H1 (cell line): Measurements from ENCODE around the gene EPM2A. TPM values are rescaled to one million over a fixed set of nuclear protein-coding genes. Genes with fewer than 3 reads are reported as not detected.

Experiments
- HDAC2 ChIP-seq, 2 experiments: fragments of 300-600 bp in 1 of 2; sonication (generic) in 1 of 2; IDR thresholded peaks; 2 replicates each; pipeline ENCODE4 v1.6.1; 2011 to 2012; ENCODE audit warnings: low read depth in 2 of 2, low read length in 2 of 2, mild to moderate bottlenecking in 2 of 2, moderate library complexity in 2 of 2, borderline replicate concordance in 1 of 2, inconsistent platforms in 1 of 2
- JUND ChIP-seq: IDR thresholded peaks from 2 replicates; pipeline ENCODE4 v1.6.1; 2011; ENCODE audit warnings: mild to moderate bottlenecking, improper control_type of control experiment, low read length
- MAFK ChIP-seq: IDR thresholded peaks from 2 replicates; pipeline ENCODE4 v1.6.1; 2012; ENCODE audit warnings: low read depth, mild to moderate bottlenecking, improper control_type of control experiment, low read length
- RBBP5 ChIP-seq: IDR thresholded peaks from 2 replicates; pipeline ENCODE4 v1.7.1; 2012; ENCODE audit warnings: low read depth, mild to moderate bottlenecking, inconsistent platforms, low read length, moderate library complexity, borderline replicate concordance
- RNF2 ChIP-seq: fragments of 200-900, 300-1000 bp; sonication (generic); IDR thresholded peaks from 2 replicates; pipeline ENCODE4 v1.7.1; 2016; ENCODE audit warnings: borderline replicate concordance, low read depth, mild to moderate bottlenecking, antibody characterized with exemption, low read length; ENCODE audit not compliant: poor library complexity, severe bottlenecking; ENCODE audit errors: missing control alignments
- SP1 ChIP-seq: IDR thresholded peaks from 2 replicates; pipeline ENCODE4 v1.6.1; 2011; ENCODE audit warnings: low read depth, low read length
- TCF12 ChIP-seq: IDR thresholded peaks from 2 replicates; pipeline ENCODE4 v1.6.1; 2011; ENCODE audit warnings: low read depth, mild to moderate bottlenecking, low read length
- polyA plus RNA-seq, 7 experiments: library from polyadenylated mRNA; depleted of rRNA in 3 of 7; stranded (reverse) in 5 of 7; unstranded in 2 of 7; fragments of >200 nt in 5 of 7; fragments of 200-250 nt in 2 of 7; gene quantifications; 1 replicate in 5 of 7; 2 replicates in 1 of 7; 4 replicates in 1 of 7; pipeline versions ENCODE4 v1.2.1 to v1.2.3, GENCODE V29; 2011 to 2013; ENCODE audit warnings: missing spikeins in 2 of 7, mixed read lengths in 2 of 7
- total RNA-seq: library from RNA; stranded (reverse); fragmentation: NEBNext Ultra II Directional; extraction: Animal tissue kit (Norgen Biotek cat#: 25700); gene quantifications from 2 replicates; pipeline ENCODE4 v1.2.1, GENCODE V29; 2021

EPM2A gene
- total and polyA plus RNA-seq, 2 of the 8 experiments (the other 6 are each of a cell fraction or from before 2014, with no cell fraction given): 2.3 to 6.2 TPM

DNA sequence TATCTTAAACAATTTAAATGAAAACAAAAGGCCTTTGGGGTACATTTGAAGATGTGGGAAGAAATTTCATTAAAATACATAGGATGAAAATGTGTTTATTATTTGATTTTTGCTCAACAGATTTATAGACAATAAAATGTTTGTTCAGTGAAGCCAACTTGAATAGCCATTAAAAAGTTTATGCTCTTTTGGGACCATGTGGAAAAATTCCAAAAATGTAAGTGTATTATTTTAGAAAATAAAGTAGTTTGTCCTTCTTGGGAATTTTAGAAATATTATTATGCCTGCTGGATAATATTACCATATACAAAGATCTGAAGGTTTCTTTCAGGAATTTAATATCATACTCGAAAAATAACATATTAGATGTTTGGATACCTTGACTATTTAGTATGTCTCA, 131.3 kb downstream of the EPM2A start (continued):
- TF ChIP-seq HDAC2 (IDR thresholded peaks at IDR 0.05; ENCODE audit: borderline replicate concordance in 1 of 2, low read depth in 2 of 2, low read length in 2 of 2) (no peak), JUND (no peak), MAFK (no peak), TCF12 (no peak), RNF2 (no peak), SP1 (no peak), RBBP5 (no peak)
